HepG2 (cell line): ENCODE data around the gene SLC2A4. TPM values are rescaled to one million over a fixed set of nuclear protein-coding genes. Genes with fewer than 3 reads are reported as not detected.

Experiments used
- ATAC-seq: fragments of 200-7000 bp; cut with Tn5 transposase; 3 replicates; pipeline ENCODE4 v1.9.1; 2020; ENCODE audit warnings: mild to moderate bottlenecking, moderate library complexity
- BruUV-seq: library from RNA; stranded (reverse); fragments of 400-500 nt; replicated peaks from 2 replicates; lab custom pipeline; 2021; lab: Mats Ljungman, UMichigan
- CTCF ChIA-PET: fragments of 300-600 bp; formaldehyde crosslinking; extraction: SDS; loops from one replicate; lab custom pipeline; 2021; ENCODE audit warnings: low total read pairs, inconsistent platforms, low intra/inter-chr PET ratio; lab: Yijun Ruan, JAX
- POLR2A ChIA-PET: fragments of 350-600 bp; sonication (Branson Sonifier 250); formaldehyde crosslinking; loops from one replicate; lab custom pipeline; 2020; ENCODE audit warnings: antibody characterized with exemption, inconsistent platforms; lab: Yijun Ruan, JAX
- DNase-seq: peaks from one replicate; pipeline ENCODE4 v3.0.0-alpha.2; 2015; ENCODE audit warnings: low spot score
- FAIRE-seq: peaks from 3 replicates; lab custom pipeline; 2011; peaks lifted over from hg19 to GRCh38; lab: Jason Lieb, UNC
- H2AFZ ChIP-seq: one replicate; pipeline ENCODE4 v1.6.1; 2011; ENCODE audit warnings: low read length, inconsistent platforms
- H3K27ac ChIP-seq: fragments of 300-600 bp; 3 replicates; pipeline ENCODE4 v1.8.0; 2011; ENCODE audit warnings: mixed run types, mild to moderate bottlenecking, mixed read lengths, low read length, inconsistent platforms; ENCODE audit not compliant: insufficient read depth; ENCODE audit errors: extremely low read length
- H3K27me3 ChIP-seq, 2 experiments: fragments of 200-600 bp in 1 of 2; 2 replicates in 1 of 2; 3 replicates in 1 of 2; pipeline versions ENCODE4 v1.6.0 to v1.8.0; 2011; ENCODE audit warnings: low read length in 2 of 2, mild to moderate bottlenecking in 2 of 2, moderate library complexity in 2 of 2, inconsistent platforms in 1 of 2; ENCODE audit not compliant: insufficient read depth in 2 of 2, control insufficient read depth in 1 of 2
- H3K36me3 ChIP-seq, 2 experiments: fragments of 200-600 bp in 1 of 2; replicated peaks in 1 of 2; 2 replicates in 1 of 2; 3 replicates in 1 of 2; pipeline versions ENCODE4 v1.5.1 to v1.8.0; 2011; ENCODE audit warnings: low read length in 2 of 2, inconsistent platforms in 1 of 2; ENCODE audit not compliant: insufficient read depth in 2 of 2, control insufficient read depth in 1 of 2
- H3K4me1 ChIP-seq: 2 replicates; pipeline ENCODE4 v1.5.1; 2012; ENCODE audit warnings: low read length, inconsistent platforms; ENCODE audit not compliant: insufficient read depth
- H3K4me2 ChIP-seq: 2 replicates; pipeline ENCODE4 v1.6.0; 2011; ENCODE audit warnings: low read depth, low read length, inconsistent platforms
- H3K4me3 ChIP-seq, 3 experiments: fragments of 200-600 bp in 1 of 3; sonication (generic), shearing (Covaris generic) in 1 of 3; replicated peaks in 1 of 3; 2 replicates each; pipeline ENCODE4 v1.5.1; 2011 to 2016; ENCODE audit warnings: low read length in 3 of 3, inconsistent platforms in 2 of 3, low read depth in 2 of 3, mild to moderate bottlenecking in 2 of 3, control low read depth in 1 of 3, mixed read lengths in 1 of 3; ENCODE audit not compliant: insufficient read depth in 1 of 3
- H3K79me2 ChIP-seq: one replicate; pipeline ENCODE4 v1.6.1; 2011; ENCODE audit warnings: low read length, inconsistent platforms; ENCODE audit not compliant: insufficient read depth
- H3K9ac ChIP-seq: 2 replicates; pipeline ENCODE4 v1.6.0; 2011; ENCODE audit warnings: mild to moderate bottlenecking, low read depth, low read length, inconsistent platforms; ENCODE audit not compliant: insufficient read depth
- H3K9me3 ChIP-seq: 2 replicates; pipeline ENCODE4 v1.5.1; 2012; ENCODE audit warnings: mild to moderate bottlenecking, low read length
- H4K20me1 ChIP-seq: 2 replicates; pipeline ENCODE4 v1.6.0; 2011; ENCODE audit warnings: inconsistent platforms, mild to moderate bottlenecking, low read length, moderate library complexity; ENCODE audit not compliant: insufficient read depth
- AGO2 ChIP-seq: fragments of 200-400 bp; formaldehyde crosslinking; optimal IDR thresholded peaks from 2 replicates; pipeline ENCODE3; 2017; ENCODE audit warnings: mild to moderate bottlenecking, low read depth, low read length, moderate library complexity
- EEA1 ChIP-seq: sonication (generic); formaldehyde crosslinking; IDR thresholded peaks from 2 replicates; pipeline ENCODE4 v1.5.1; 2020; ENCODE audit warnings: mild to moderate bottlenecking, missing genetic modification reagents, borderline replicate concordance
- HCFC1 ChIP-seq: fragments of 150-350 bp; IDR thresholded peaks from 2 replicates; pipeline ENCODE4 v1.6.1; 2014; ENCODE audit warnings: low read depth, low read length
- HOXD1 ChIP-seq: sonication (generic); formaldehyde crosslinking; IDR thresholded peaks from 2 replicates; pipeline ENCODE4 v1.5.0; 2020; ENCODE audit warnings: missing genetic modification reagents
- MAF1 ChIP-seq: sonication (generic); formaldehyde crosslinking; IDR thresholded peaks from 2 replicates; pipeline ENCODE4 v1.5.0; 2020; ENCODE audit warnings: missing genetic modification reagents, borderline replicate concordance
- MAFF ChIP-seq: IDR thresholded peaks from 2 replicates; pipeline ENCODE4 v1.6.1; 2011; ENCODE audit warnings: low read depth, low read length, improper control_type of control experiment
- MAZ ChIP-seq, 2 experiments: sonication (generic) in 1 of 2; formaldehyde crosslinking in 1 of 2; IDR thresholded peaks; 2 replicates each; pipeline versions ENCODE4 v1.5.0 to v1.6.1; 2012 to 2020; ENCODE audit warnings: low read depth in 2 of 2, mild to moderate bottlenecking in 2 of 2, borderline replicate concordance in 1 of 2, improper control_type of control experiment in 1 of 2, low read length in 1 of 2, missing genetic modification reagents in 1 of 2, moderate library complexity in 1 of 2
- MTF1 ChIP-seq: sonication (generic); formaldehyde crosslinking; IDR thresholded peaks from 2 replicates; pipeline ENCODE4 v1.5.0; 2020; ENCODE audit warnings: missing genetic modification reagents
- SIN3B ChIP-seq: fragments of 150-350 bp; IDR thresholded peaks from 2 replicates; pipeline ENCODE4 v1.6.1; 2014; ENCODE audit warnings: low read length
- TBX2 ChIP-seq: sonication (generic); formaldehyde crosslinking; IDR thresholded peaks from 2 replicates; pipeline ENCODE4 v1.5.0; 2020; ENCODE audit warnings: missing genetic modification reagents, mild to moderate bottlenecking, borderline replicate concordance
- TOPORS ChIP-seq: sonication (generic); formaldehyde crosslinking; IDR thresholded peaks from 2 replicates; pipeline ENCODE4 v1.8.0; 2023; ENCODE audit warnings: mild to moderate bottlenecking, missing genetic modification reagents
- ZBTB8A ChIP-seq: sonication (generic); formaldehyde crosslinking; IDR thresholded peaks from 2 replicates; pipeline ENCODE4 v1.4.0; 2020; ENCODE audit warnings: mild to moderate bottlenecking, low read depth, missing genetic modification reagents, borderline replicate concordance
- ZNF282 ChIP-seq: fragments of 450-650 bp; IDR thresholded peaks from 2 replicates; pipeline ENCODE4 v1.6.1; 2018; ENCODE audit not compliant: partially characterized antibody
- ZNF430 ChIP-seq: sonication (generic); formaldehyde crosslinking; IDR thresholded peaks from 2 replicates; pipeline ENCODE4 v1.9.0; 2021; ENCODE audit warnings: mild to moderate bottlenecking, missing genetic modification reagents
- ZNF431 ChIP-seq: sonication (generic); formaldehyde crosslinking; IDR thresholded peaks from 2 replicates; pipeline ENCODE4 v1.9.0; 2022; ENCODE audit warnings: missing genetic modification reagents, low read depth, mild to moderate bottlenecking, borderline replicate concordance
- ZNF589 ChIP-seq: sonication (generic); formaldehyde crosslinking; conservative IDR thresholded peaks from 2 replicates; pipeline ENCODE4 v1.8.0; 2022; ENCODE audit warnings: mild to moderate bottlenecking, moderate library complexity, missing genetic modification reagents
- ZNF598 ChIP-seq: sonication (generic); formaldehyde crosslinking; IDR thresholded peaks from 2 replicates; pipeline ENCODE4 v1.5.1; 2020; ENCODE audit warnings: mild to moderate bottlenecking, missing genetic modification reagents, borderline replicate concordance
- ZSCAN22 ChIP-seq: sonication (generic); formaldehyde crosslinking; IDR thresholded peaks from 2 replicates; pipeline ENCODE4 v1.4.0; 2020; ENCODE audit warnings: mild to moderate bottlenecking, missing genetic modification reagents
- WGBS: methylation state at CpG from one replicate; pipeline ENCODE4 v1.1.6; 2017; ENCODE audit warnings: low lambda C conversion rate; 5-methylcytosine and 5-hydroxymethylcytosine counted together
- in situ Hi-C: cut with HindIII; loops from 2 replicates; pipeline ENCODE4 v1.10.0; 2017; ENCODE audit warnings: low pct_unique_long_range_greater_than_20kb; ENCODE audit not compliant: extremely low pct_ligation_motif_present
- intact Hi-C: fragments of 100-400 bp; cut with micrococcal nuclease; formaldehyde crosslinking; loops from one replicate; pipeline ENCODE4 v1.10.0; 2022; ENCODE audit not compliant: unreplicated experiment
- polyA plus RNA-seq, 8 experiments: library from polyadenylated mRNA; depleted of rRNA in 3 of 8; stranded (reverse) in 7 of 8; unstranded in 1 of 8; fragments of >200 nt; fragmentation: Illumina TruSeq in 4 of 8; extraction: Trizol in 4 of 8; gene quantifications; 2 replicates each; pipeline versions ENCODE4 v1.2.1 to v1.2.3, GENCODE V29; 2011 to 2016; ENCODE audit warnings: low read depth in 4 of 8, missing spikeins in 1 of 8, mixed read lengths in 1 of 8; ENCODE audit not compliant: insufficient read depth in 1 of 8
- total RNA-seq, 5 experiments: library from RNA; depleted of rRNA; stranded (reverse); fragments of >200 nt; fragmentation: Illumina TruSeq; extraction: Trizol; gene quantifications; 2 replicates each; pipeline ENCODE4 v1.2.3, GENCODE V29; 2016; ENCODE audit warnings: low read depth in 1 of 5
- TF ChIP-seq, protein P1 (sequence below): sonication (generic); formaldehyde crosslinking; IDR thresholded peaks from 2 replicates; pipeline ENCODE4 v1.4.0; 2020; ENCODE audit warnings: missing genetic modification reagents
- TF ChIP-seq, protein P2 (sequence below): sonication (generic); formaldehyde crosslinking; IDR thresholded peaks from 2 replicates; pipeline ENCODE4 v1.5.0; 2020; ENCODE audit warnings: missing genetic modification reagents

The SLC2A4 gene
- total and polyA plus RNA-seq, 2 of the 13 experiments (the other 11 are each of a cell fraction or from before 2014, with no cell fraction given), result 4.9 to 5.8 TPM

DNA sequence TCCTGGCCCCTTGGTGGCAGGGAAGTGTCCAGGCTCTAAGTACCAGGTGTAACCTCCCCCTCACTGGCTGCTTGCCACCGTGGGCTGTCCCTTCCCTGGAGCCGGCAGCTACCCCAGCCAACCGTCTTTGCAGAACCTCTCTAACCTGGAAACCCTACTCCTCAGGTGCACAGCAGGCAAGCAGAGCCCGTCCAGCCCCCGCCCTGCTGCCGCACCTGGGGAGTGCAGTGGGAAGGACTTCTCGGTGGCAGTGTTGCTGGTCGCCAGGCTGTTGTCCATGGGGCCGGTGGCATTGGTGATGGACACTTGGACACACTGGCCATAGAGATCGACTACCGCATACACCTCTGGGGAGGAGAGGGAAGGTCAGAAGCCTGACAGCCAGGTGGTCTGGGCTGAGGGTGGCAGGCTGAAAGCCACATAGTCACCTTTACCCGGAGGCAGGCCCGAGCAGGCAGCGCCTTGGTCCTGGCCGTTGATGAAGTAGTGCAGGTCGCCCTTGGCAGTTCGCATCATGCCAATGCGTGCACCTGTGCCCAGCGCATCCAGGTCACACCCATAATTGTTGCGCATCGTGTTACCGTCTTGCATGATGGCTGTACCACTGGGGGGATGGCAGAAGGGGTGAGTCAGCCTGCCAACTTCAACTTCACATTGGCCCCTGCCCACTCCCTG lies 41.1 kb downstream of the SLC2A4 start (continued):
- no peak for TF ChIP-seq ZNF431 (CRISPR knock-in tag)

DNA sequence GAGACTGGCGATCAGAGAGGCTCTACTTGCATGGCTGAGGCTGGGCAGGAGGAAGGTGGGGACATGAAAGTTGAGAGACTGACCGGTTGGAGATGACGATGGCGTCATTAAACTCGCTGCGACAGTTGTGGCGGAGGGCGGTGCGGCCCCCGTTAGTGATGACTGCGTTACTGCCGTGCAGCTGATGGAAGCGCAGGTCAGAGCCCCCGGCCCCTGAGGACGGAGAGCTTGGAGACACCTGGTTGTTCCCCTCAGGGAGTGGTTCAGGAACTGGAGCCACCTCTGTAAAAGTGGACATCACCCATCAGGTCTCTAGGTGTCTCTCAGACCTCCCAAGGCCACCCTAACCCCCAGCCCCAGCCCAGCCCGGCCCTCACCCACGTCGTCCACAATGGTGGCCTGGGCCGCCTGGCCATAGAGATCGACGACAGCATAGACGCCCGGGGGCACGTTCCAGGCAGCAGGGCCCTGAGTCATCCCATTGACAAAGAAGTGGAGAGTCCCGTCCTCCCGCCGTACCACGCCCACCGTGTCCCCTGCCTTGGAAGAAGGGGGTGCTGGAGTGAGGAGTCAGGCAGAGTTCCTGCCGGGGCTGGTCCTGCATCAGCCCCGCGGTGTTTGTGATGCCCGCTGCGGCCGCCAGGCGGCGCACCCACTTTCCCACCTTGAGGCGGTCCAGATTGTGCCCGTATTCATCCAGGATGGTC lies 42.4 kb downstream of the SLC2A4 start:
- POLR2A ChIA-PET, result no interaction called here
- peaks cover 12% of the 10 kb centered on the region for H3K79me2 ChIP-seq
- H3K27ac ChIP-seq, result no peak overlapping the region
- in situ Hi-C loops (no loop called here), intact Hi-C loops (loop anchor here (1.0 kb wide), 1 partner anchor 21 kb away; no protein-coding TSS in a partner anchor)
- peak; percentile 66 for ATAC-seq
- no peaks in the 10 kb centered on the region; a peak in 1 of 5 replicates for H3K27me3 ChIP-seq
- no peak for DNase-seq
- no peak overlapping the region for H2AFZ ChIP-seq
- peaks cover 24 to 59% of the 10 kb centered on the region in 2 experiments for H3K36me3 ChIP-seq
- BruUV-seq, result no TSS peak
- no peak overlapping the region for H3K4me3 ChIP-seq
- no peaks in the 10 kb centered on the region for H4K20me1 ChIP-seq
- peak; percentile 26 for FAIRE-seq
- whole genome bisulfite sequencing, result 90% methylated on average over 16 of the region's 39 CpGs
- H3K4me1 ChIP-seq, result peaks cover 16% of the 10 kb centered on the region
- H3K9me3 ChIP-seq, result no peaks in the 10 kb centered on the region
- CTCF ChIA-PET, result interaction anchor here (3.8 kb wide), 1 partner anchor 23 kb away, joined by 41 read pairs; no protein-coding TSS in a partner anchor
- no peak overlapping the region for H3K9ac ChIP-seq
- no peak overlapping the region for H3K4me2 ChIP-seq
- TF ChIP-seq MAF1 (CRISPR knock-in tag), result no peak
- 0 out of 2 replicates have a peak, but pooled peaks have one; percentile 49 for TF ChIP-seq ZNF598 (CRISPR knock-in tag)
- TF ChIP-seq MAZ (IDR thresholded peaks at IDR 0.05; ENCODE audit: borderline replicate concordance, low read depth, low read length), result no peak
- TF ChIP-seq MAZ (CRISPR knock-in tag; IDR thresholded peaks at IDR 0.05; ENCODE audit: low read depth), result no peak
- TF ChIP-seq ZNF589, result no peak
- TF ChIP-seq HOXD1 (CRISPR knock-in tag), result no peak
- TF ChIP-seq MTF1 (CRISPR knock-in tag), result no peak
- no peak for TF ChIP-seq ZNF282
- no peak for TF ChIP-seq ZNF430 (CRISPR knock-in tag)
- no peak for TF ChIP-seq MAFF
- TF ChIP-seq EEA1, result no peak
- TF ChIP-seq HCFC1, result no peak
- no peak for TF ChIP-seq ZBTB8A (CRISPR knock-in tag)
- TF ChIP-seq, protein P1, sequence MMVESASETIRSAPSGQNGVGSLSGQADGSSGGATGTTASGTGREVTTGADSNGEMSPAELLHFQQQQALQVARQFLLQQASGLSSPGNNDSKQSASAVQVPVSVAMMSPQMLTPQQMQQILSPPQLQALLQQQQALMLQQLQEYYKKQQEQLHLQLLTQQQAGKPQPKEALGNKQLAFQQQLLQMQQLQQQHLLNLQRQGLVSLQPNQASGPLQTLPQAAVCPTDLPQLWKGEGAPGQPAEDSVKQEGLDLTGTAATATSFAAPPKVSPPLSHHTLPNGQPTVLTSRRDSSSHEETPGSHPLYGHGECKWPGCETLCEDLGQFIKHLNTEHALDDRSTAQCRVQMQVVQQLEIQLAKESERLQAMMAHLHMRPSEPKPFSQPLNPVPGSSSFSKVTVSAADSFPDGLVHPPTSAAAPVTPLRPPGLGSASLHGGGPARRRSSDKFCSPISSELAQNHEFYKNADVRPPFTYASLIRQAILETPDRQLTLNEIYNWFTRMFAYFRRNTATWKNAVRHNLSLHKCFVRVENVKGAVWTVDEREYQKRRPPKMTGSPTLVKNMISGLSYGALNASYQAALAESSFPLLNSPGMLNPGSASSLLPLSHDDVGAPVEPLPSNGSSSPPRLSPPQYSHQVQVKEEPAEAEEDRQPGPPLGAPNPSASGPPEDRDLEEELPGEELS (CRISPR knock-in tag), result no peak
- TF ChIP-seq AGO2, result peak; percentile 49
- TF ChIP-seq, protein P2, sequence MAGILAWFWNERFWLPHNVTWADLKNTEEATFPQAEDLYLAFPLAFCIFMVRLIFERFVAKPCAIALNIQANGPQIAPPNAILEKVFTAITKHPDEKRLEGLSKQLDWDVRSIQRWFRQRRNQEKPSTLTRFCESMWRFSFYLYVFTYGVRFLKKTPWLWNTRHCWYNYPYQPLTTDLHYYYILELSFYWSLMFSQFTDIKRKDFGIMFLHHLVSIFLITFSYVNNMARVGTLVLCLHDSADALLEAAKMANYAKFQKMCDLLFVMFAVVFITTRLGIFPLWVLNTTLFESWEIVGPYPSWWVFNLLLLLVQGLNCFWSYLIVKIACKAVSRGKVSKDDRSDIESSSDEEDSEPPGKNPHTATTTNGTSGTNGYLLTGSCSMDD (CRISPR knock-in tag), result no peak
- no peak for TF ChIP-seq ZSCAN22 (CRISPR knock-in tag)
- TF ChIP-seq SIN3B, result no peak
- TF ChIP-seq TOPORS, result no peak
- no peak for TF ChIP-seq TBX2 (CRISPR knock-in tag)
